HUES64 (cell line): Measurements from ENCODE around the gene MEP1A.
"Not testable (repeated sequence)": the region's sequence is repeated elsewhere in the genome, so short reads cannot be mapped to it uniquely, and the experiment has no call there.

ENCODE experiments used
- H3K27ac ChIP-seq: 2 replicates; pipeline ENCODE4 v1.7.0; 2013; ENCODE audit warnings: low read depth, low read length, inconsistent platforms
- H3K27me3 ChIP-seq: 2 replicates; pipeline ENCODE4 v1.6.1; 2013; ENCODE audit warnings: mild to moderate bottlenecking, low read length; ENCODE audit not compliant: insufficient read depth
- H3K36me3 ChIP-seq: 2 replicates; pipeline ENCODE4 v1.6.1; 2013; ENCODE audit warnings: mild to moderate bottlenecking, low read length; ENCODE audit not compliant: insufficient read depth
- H3K4me1 ChIP-seq: 2 replicates; pipeline ENCODE4 v1.6.1; 2013; ENCODE audit warnings: mild to moderate bottlenecking, low read length, moderate library complexity; ENCODE audit not compliant: insufficient read depth
- H3K4me3 ChIP-seq: 2 replicates; pipeline ENCODE4 v1.5.1; 2013; ENCODE audit warnings: mild to moderate bottlenecking, low read length, moderate library complexity
- H3K9ac ChIP-seq: 2 replicates; pipeline ENCODE4 v1.6.1; 2013; ENCODE audit warnings: mild to moderate bottlenecking, low read depth, low read length
- H3K9me3 ChIP-seq: 2 replicates; pipeline ENCODE4 v1.6.1; 2013; ENCODE audit warnings: low read depth, low read length; ENCODE audit not compliant: insufficient read depth
- WGBS: fragments of 150-250, 120-280 bp; methylation state at CpG from one replicate; pipeline ENCODE4 v1.1.7; 2013; ENCODE audit warnings: missing lambda C conversion rate; 5-methylcytosine and 5-hydroxymethylcytosine counted together

The MEP1A gene

DNA sequence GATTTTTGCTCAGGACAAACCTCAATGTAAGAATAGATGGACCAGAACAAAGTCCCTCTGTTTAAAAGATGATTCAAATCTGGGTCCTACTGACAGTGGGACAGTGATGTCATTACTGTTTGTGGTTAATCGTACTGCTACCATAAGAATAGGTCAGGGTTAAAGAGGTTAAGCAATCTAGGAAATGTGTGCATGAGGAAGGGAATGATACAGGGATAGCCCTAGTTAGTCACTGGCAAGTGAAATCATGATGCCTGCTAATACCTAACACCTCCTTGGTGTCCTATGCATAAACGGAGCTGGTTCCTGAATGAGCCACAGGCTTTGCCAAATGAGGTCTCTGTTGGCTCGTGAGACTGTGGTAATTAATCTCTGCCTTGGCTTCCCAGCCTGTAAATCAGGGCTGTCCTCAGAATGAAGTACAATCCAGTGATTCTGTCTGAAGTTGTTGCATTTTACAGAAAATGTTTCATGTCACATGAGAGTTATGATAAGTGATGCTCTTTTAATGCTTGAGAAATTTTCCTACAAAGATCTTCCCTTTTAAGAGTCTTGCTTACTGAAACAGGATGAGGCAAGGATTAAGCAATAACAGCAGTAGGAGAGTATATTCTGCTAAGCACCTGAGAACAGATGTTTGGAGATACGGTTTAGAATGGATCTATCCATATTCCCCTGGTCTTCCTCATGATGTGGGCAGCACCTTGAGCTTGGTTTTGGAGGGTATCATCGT is 3.8 kb downstream of the MEP1A start:
- Histone ChIP-seq H3K4me1 (no peaks in the 10 kb centered on the region), H3K27ac (no peak overlapping the region), H3K9ac (no peak overlapping the region), H3K4me3 (no peak overlapping the region), H3K36me3 (no peaks in the 10 kb centered on the region), H3K27me3 (no peaks in the 10 kb centered on the region), H3K9me3 (no peaks in the 10 kb centered on the region)
- 87% methylated on average over 5 of the region's 5 CpGs for WGBS

DNA sequence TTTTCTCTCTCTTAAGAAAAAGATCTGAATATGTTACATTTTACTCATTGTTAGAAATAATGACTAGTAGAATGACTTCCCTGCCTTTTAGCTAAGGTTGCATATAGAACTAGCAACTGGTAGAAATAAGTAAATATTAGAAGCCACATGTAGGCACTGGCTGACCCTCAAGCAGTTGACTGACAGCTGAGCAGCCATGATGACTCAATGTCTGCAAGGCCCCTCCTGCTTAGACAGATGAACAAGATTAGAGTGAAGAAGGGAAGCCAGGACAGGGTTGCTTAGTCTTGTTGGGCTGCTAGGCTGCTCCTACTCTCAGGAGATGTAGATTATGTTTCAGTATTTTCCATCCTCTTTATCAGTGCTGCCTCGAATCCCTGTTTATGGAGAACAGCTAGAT is 6.5 kb downstream of the MEP1A start:
- Histone ChIP-seq H3K27me3 (no peaks in the 10 kb centered on the region), H3K9me3 (no peaks in the 10 kb centered on the region), H3K4me1 (no peaks in the 10 kb centered on the region), H3K36me3 (no peaks in the 10 kb centered on the region), H3K27ac (no peak overlapping the region), H3K9ac (no peak overlapping the region), H3K4me3 (no peak overlapping the region)
- WGBS: no CpG with 5 or more reads among the region's 1 CpG

DNA sequence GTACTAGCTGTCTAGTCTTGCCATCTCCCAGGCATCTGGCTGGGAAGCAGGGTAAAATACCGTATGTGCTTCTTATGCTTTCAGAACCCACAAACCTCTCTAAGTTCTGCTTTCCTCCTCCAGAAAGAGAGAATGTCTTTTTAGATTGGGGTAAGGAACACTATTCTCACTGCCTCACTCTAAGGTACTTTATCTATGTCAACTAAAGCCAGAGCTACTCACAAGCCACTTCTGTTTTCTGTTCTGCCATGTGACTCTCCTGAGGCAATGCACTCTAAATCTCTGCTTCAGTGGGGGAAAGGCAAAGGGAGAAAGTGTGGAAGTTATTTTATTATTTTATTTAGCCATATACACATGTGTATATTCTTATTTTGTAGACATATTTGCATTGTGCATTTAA is 15.6 kb downstream of the MEP1A start:
- Histone ChIP-seq H3K4me1 (no peaks in the 10 kb centered on the region), H3K4me3 (no peak overlapping the region), H3K27me3 (no peaks in the 10 kb centered on the region), H3K27ac (no peak overlapping the region), H3K36me3 (no peaks in the 10 kb centered on the region), H3K9me3 (no peaks in the 10 kb centered on the region), H3K9ac (no peak overlapping the region)
- 94% methylated on average over 1 of the region's 1 CpG for WGBS

DNA sequence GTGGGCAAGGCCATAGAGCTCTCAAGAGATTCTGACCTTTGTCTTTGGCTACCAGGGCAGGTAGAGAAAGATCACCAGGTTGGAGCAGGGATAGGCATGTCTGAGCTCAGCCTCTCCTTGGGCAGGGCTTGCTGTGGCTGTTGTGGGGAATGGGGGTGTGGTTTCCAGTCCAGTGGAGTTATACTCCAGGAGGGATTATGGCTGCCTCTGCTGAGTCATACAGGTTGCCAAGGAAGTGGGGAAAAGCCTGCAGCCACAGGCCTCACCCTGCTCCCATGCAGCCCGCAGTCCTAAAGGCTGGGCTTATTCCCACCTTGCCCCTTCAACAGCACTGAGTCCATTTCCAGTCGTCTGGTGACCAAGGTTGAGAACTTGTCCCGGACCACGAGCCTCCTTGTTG is 21.9 kb downstream of the MEP1A start:
- H3K27ac ChIP-seq: no peak overlapping the region
- no peak overlapping the region for H3K9ac ChIP-seq
- H3K4me3 ChIP-seq: no peak overlapping the region
- 71% methylated on average over 4 of the region's 4 CpGs for WGBS
- no peaks in the 10 kb centered on the region for H3K36me3 ChIP-seq
- H3K27me3 ChIP-seq: no peaks in the 10 kb centered on the region
- H3K9me3 ChIP-seq: no peaks in the 10 kb centered on the region
- no peaks in the 10 kb centered on the region for H3K4me1 ChIP-seq

DNA sequence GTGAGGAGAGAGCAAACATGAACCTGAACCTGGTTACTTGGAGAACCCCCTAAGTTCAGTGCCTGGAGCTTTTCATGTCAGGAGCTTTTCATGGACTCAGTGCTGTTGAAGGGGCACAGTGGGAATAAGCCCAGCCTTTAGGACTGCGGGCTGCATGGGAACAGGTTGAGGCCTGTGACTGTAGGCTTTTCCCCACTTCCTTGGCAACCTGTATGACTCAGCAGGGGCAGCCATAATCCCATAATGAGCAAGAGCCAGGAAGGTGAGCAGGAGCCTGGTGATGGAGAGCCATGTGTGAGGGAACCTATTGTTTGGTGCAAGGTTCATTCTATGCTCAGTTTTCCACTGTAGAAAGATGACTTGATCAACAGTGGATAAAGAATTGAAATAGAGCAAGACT is 23.4 kb downstream of the MEP1A start:
- WGBS: 94% methylated on average over 1 of the region's 1 CpG
- H3K36me3 ChIP-seq: no peaks in the 10 kb centered on the region
- no peak overlapping the region for H3K27ac ChIP-seq
- no peak overlapping the region for H3K4me3 ChIP-seq
- no peaks in the 10 kb centered on the region for H3K9me3 ChIP-seq
- H3K4me1 ChIP-seq: no peaks in the 10 kb centered on the region
- no peak overlapping the region for H3K9ac ChIP-seq
- no peaks in the 10 kb centered on the region for H3K27me3 ChIP-seq

DNA sequence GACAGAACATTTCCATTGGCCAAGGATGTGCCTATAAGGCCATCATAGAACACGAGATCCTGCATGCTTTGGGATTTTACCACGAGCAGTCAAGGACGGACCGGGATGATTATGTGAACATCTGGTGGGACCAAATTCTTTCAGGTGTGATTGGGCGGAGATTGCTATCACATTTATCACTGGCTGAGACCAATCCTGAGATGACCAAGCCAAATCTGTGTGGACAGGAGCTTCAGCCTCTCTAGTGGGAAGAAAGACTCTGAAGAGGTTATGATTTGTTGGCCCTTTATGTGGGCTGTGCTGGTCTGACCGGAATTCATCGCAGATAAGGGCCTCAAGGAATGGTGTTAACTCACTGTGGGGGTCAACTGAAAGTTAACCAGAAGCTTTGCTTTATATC is 26.4 kb downstream of the MEP1A start:
- no peak overlapping the region for H3K27ac ChIP-seq
- no peaks in the 10 kb centered on the region for H3K27me3 ChIP-seq
- H3K4me1 ChIP-seq: no peaks in the 10 kb centered on the region
- no peaks in the 10 kb centered on the region for H3K9me3 ChIP-seq
- no peak overlapping the region for H3K9ac ChIP-seq
- no peak overlapping the region for H3K4me3 ChIP-seq
- 91% methylated on average over 7 of the region's 7 CpGs for whole genome bisulfite sequencing
- H3K36me3 ChIP-seq: no peaks in the 10 kb centered on the region

DNA sequence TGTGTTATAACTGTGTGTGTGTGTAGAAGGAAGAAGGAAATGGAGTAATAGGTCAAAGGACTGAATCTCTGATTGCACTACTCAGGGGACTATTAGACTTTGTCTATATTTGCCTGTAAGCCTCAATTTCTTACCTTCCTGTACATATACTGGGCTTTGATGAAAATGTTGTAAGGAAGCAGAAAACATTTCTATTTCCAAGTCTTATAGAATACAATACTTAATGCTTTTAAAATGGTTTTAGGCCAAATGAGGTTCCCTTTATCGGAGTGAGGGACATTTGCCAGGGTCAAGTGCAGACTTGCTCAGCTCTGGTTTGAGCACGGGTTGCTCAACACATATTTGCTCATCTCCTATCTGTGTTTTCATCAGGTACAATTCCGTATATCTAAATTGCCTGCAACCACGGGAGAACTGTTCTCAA is 28.3 kb downstream of the MEP1A start:
- no peak overlapping the region for H3K4me3 ChIP-seq

DNA sequence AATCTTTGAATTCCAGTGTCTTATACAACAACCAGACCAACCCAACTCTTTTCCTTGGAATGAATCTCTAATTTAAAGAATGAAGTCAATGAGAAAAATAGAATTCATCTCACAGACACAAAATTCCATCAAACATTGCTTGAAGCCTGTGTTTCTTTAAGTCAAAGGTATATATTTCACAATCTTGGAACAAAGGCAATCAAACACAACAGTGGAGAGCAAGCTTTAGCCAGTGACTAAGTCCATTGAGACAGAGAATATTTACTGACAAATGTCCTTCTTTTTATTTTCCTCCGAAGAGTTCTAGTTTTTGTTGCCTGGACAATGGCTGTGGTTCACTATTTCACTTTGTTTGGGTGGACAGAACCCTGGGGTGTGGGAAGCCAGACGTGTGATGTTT is 35.8 kb downstream of the MEP1A start:
- H3K9me3 ChIP-seq: no peaks in the 10 kb centered on the region
- H3K4me1 ChIP-seq: no peaks in the 10 kb centered on the region
- H3K36me3 ChIP-seq: no peaks in the 10 kb centered on the region
- H3K4me3 ChIP-seq: no peak overlapping the region
- no peak overlapping the region for H3K9ac ChIP-seq
- no peaks in the 10 kb centered on the region for H3K27me3 ChIP-seq
- WGBS: 78% methylated on average over 2 of the region's 2 CpGs
- H3K27ac ChIP-seq: no peak overlapping the region

More for the DNA sequence above, 28.3 kb downstream of the MEP1A start:
- Histone ChIP-seq H3K27me3 (no peaks in the 10 kb centered on the region), H3K36me3 (no peaks in the 10 kb centered on the region), H3K4me1 (no peaks in the 10 kb centered on the region), H3K27ac (no peak overlapping the region), H3K9ac (no peak overlapping the region), H3K9me3 (no peaks in the 10 kb centered on the region)
- WGBS: 97% methylated on average over 4 of the region's 4 CpGs

DNA sequence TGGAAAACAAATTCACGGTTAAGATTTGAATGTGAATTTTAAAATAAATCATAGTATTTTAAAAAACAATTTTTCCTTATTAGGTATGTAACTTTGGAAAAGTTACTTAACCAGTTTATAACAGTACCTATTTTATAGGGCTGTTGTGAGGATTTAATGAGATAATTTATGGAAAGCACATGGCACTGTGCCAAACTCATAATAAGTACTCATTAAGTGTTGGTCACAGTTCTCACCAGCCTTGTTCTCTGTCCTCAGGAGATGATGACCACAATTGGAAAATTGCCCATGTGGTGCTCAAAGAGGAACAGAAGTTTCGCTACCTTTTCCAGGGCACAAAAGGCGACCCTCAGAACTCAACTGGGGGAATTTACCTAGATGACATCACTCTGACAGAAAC is 39.6 kb downstream of the MEP1A start:
- no peaks in the 10 kb centered on the region for H3K27me3 ChIP-seq
- no peak overlapping the region for H3K9ac ChIP-seq
- no peaks in the 10 kb centered on the region for H3K4me1 ChIP-seq
- H3K4me3 ChIP-seq: no peak overlapping the region
- H3K36me3 ChIP-seq: no peaks in the 10 kb centered on the region
- 97% methylated on average over 2 of the region's 3 CpGs for WGBS
- H3K9me3 ChIP-seq: no peaks in the 10 kb centered on the region
- no peak overlapping the region for H3K27ac ChIP-seq

DNA sequence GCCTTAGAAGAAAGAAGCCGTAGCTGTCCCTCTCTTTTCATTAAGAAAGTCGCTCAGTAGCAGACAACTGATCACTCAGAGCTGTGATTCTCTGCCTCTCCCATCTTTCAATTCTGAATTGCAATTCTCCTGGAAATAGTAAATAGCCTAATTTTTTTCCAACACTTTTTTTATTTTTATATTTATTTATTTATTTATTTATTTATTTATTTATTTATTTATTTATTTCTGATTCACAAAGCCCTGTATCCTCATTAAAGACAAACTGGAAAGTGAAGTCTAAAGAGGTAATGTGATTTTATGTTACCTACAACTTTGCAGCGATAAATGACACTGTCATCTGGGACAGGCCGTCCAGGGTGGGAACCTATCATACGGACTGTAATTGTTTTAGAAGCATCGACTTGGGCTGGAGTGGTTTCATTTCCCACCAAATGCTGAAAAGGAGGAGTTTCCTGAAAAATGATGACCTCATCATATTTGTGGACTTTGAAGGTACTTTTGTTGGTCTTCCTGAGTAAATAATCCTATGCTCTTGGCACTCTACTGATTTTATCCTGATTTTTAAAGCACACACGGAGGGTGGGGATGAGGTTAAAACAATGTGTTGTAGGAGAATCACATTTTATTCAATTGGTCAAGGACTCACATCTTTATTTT is 41.2 kb downstream of the MEP1A start:
- not testable (repeated sequence) for H3K36me3 ChIP-seq, H3K9ac ChIP-seq, H3K4me3 ChIP-seq, H3K27ac ChIP-seq, H3K27me3 ChIP-seq, H3K4me1 ChIP-seq, H3K9me3 ChIP-seq
- WGBS: 72% methylated on average over 7 of the region's 7 CpGs

DNA sequence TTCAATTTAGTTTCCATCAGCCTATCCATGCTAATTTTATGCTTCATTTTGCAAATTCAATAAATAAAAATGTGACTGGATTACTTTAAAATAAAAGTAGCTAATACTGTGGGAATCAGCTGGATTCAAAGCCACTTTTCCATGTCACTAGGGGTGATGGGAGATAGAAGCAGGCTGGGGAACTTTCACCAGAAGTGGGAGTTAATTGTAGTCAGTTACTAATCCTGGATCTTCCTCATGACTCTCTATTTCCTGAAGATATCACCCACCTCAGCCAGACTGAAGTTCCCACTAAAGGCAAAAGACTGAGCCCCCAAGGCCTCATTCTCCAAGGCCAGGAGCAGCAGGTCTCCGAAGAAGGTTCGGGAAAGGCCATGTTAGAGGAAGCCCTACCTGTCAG is 41.8 kb downstream of the MEP1A start:
- not testable (repeated sequence) for H3K9me3 ChIP-seq, H3K27me3 ChIP-seq, H3K36me3 ChIP-seq, H3K4me3 ChIP-seq, H3K27ac ChIP-seq, H3K4me1 ChIP-seq, H3K9ac ChIP-seq
- 93% methylated on average over 2 of the region's 2 CpGs for WGBS
